Stimulated activated CD4-positive, alpha-beta T cell treated with anti-CD3 and anti-CD28 coated beads, Interleukin-12 subunit alpha, Interleukin-12 subunit beta, amount 100 ng/mL, for 4 hours (primary cell): Measurements from ENCODE around the gene WDR27.
"Not testable (repeated sequence)": the region's sequence is repeated elsewhere in the genome, so short reads cannot be mapped to it uniquely, and the experiment has no call there.

Experiments
- DNase-seq: peaks from one replicate; pipeline ENCODE4 v3.0.0-alpha.2; 2020

WDR27 gene

DNA sequence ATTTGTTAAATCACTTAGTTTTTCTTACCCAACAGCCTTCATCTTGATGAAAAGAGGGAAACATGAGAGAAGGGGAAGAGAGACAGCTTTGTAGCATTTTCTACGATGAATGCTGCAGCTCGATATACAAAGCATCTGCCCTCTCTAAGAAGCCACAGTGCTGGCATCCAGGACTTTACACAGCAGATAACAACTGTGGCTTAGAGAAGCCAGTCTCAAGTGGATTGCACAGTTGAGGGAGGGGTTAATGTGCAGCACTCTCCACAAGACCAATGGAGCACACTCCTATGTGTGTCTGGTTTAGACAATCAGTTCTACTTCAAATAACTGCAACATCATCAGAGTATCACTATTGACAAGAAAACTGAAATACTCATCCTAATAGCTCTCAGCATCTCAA, 5.9 kb upstream of the WDR27 start:
- DNase-seq, result no peak

DNA sequence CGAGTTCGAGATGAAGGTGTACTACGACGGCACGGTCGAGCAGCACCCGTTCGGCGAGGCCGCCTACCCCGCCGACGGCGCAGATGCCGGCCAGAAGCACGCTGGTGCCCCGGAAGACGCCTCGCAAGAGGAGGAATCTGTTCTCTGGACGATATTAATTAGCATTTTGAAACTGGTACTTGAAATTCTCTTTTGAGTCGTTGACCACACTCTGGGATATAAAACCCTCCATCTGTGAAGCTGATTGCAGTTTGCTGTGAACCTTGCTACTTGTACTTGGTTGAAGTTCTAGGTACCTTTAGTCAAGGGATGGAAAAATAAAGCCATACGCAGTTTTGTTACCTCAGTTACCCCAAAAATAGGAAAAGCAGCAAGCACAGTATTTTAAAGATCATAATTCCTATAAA, 1.0 kb upstream of the WDR27 start:
- no peak for DNase-seq

DNA sequence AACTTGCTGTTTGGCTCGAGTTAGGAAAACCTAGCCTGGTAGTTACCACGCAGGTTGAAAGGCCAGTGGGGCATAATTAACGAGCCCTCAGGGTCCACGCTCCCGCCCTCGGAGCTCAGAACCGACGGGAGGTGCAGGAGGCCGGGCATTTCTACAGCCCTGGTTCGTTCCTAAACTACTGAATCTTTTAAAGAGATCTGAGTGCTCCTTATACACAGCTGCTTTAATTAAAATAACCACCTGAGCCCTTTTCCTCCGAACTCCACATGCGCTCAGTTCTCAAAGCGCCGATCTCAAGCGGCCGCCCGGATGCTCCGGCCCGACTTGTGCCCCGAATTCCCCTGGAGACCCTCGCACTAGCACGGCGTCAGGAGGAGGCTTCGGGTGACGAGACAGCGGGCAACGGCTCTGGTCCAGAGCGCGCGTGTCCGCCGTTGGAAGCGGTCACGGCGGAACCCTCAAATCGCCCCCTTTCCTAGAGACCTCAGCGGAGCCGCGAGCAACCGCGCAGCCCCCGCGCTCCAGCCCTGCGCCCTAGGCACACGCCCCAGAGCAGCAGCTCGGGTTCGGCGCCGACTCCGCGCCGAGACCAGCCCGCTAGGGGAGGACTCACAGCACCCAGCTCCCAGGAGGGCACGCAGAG, 397 bp downstream of the WDR27 start:
- no peak for DNase-seq

DNA sequence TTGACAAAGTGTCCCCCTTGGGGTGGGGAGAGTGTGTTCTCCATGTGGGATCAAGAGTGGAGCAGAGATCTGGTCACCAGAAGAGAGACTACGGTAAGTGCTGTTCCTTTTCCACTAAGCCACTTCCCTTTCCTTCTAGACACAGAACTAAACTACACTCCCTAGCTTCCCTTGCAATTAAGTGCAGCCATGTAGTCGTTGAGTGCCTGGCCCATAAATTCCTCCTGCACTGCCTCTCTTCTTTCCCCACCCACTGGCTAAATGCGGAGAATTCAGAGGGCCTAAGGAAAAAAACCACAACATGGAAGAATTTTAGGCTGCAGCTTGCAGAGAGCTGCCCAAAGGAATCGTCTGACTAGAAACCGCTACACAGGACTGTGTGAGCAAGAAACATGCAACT, 1.5 kb downstream of the WDR27 start:
- no peak for DNase-seq

DNA sequence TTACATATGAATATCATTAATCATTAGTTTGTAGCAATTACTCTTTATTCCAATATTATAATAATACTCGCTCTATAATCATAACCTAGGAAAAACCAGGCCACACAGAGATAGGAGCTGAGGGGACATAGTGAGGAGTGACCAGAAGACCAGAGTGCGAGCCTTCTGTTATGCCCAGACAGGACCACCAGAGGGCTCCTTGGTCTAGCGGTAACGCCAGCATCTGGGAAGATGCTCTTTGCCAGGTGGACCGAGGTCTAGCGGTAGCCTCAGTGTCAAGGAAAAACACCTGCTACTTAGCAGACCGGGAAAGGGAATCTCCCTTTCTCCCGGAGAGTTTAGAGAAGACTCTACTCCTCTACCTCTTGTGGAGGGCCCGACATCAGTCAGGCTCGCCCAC, 4.7 kb downstream of the WDR27 start:
- DNase-seq, result not testable (repeated sequence)

GRCh38 chr6:169695131-169695530, 6.7 kb downstream of the WDR27 start:
- DNase-seq, result no peak

- no peak for DNase-seq
Measured at GRCh38 chr6:169692516-169692915, 9.3 kb downstream of the WDR27 start.

DNA sequence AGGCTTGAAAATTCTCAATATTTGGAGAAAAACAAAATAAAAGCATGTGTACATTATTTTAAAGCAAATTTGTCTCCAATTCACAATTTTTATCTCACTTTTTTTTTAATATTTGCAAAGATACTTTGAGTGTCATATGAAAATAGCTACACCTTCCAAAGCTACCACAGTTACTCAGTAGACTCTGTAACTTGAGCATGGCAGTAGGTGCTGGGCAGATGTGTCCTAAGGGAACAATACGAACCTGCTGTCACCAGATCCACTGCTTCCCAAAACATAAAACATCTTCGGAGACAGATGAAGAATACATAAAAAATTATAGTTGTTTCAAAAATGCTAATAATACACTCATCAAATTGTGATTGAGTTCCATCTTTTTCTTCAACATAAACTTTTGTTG, 10.6 kb downstream of the WDR27 start:
- DNase-seq, result no peak

DNA sequence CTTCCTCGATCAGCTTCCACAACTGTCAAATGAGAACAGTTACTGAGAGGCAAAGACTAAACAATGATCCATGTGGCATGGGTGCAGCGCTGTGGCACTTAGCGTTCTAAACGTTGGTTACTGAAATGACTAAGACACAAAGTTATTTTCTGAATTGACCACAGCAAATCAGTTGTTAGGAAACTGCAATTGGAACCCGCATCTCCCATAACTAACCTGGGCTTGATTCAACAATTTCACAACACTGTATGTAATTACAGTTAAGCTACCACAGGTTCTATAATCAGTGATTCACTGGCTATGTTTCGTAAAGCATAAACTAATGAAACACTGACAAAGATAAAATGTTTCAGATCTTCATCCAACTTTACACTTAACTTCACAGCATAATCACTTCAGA, 12.5 kb downstream of the WDR27 start:
- no peak for DNase-seq

- DNase-seq, result no peak
Measured at GRCh38 chr6:169685860-169686259, 16.0 kb downstream of the WDR27 start.

- no peak for DNase-seq
Measured at GRCh38 chr6:169684056-169684455, 17.8 kb downstream of the WDR27 start.

DNA sequence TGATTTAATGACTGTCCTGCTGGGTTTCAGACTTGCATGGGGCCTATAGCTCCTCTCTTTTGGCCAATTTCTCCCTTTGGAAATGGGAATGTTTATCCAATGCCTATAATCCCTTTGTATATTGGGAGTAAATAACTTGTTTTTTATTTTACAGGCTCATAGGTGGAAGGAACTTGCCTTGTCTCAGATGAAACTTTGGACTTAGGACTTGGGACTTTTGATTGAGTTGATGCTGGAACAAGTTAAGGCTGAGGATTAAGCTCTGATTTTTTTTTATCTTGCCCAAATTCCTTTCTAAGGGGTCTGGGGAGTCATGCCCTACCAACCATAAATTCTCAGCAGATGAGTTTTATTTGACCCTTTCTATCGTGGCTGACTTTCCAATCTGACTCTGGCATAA, 23.5 kb downstream of the WDR27 start:
- no peak for DNase-seq

DNA sequence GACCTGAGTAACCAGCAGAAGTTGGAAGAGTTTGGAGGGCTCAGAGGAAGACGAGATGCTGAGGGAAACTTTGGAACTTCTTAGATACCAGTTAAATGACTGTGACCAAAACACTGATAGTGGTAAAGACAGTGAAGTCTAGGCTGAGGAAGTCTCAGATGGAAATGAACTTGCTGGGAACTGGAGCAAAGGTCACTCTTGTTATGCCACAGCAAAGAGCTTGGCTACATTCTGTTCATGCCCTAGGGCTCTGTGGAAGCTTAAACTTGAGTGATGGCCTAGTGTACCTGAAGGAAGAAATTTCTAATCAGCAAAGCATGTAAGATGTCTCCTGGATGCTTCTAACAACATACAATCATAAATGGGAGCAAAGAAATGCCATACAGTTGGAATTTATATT, 24.7 kb downstream of the WDR27 start:
- no peak for DNase-seq

DNA sequence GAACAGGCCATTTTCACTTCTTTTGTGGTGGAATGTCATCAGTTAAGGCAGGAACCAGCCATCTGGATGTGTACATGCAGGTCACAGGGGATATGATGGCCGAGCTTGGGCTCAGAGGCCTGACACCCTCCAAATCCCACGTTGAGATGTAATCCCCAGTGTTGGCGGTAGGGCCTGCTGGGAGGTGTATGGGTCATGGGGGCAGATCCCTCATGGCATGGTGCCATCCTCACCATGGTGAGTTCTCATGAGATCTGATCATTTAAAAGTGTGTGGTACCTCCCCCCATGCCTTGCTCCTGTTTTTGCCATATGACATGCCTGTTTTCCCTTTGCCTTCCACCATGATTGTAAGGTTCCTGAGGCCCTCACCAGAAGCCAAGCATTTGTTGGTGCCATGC, 26.8 kb downstream of the WDR27 start:
- DNase-seq, result no peak

GRCh38 chr6:169671563-169671962, 30.3 kb downstream of the WDR27 start:
- no peak for DNase-seq

DNA sequence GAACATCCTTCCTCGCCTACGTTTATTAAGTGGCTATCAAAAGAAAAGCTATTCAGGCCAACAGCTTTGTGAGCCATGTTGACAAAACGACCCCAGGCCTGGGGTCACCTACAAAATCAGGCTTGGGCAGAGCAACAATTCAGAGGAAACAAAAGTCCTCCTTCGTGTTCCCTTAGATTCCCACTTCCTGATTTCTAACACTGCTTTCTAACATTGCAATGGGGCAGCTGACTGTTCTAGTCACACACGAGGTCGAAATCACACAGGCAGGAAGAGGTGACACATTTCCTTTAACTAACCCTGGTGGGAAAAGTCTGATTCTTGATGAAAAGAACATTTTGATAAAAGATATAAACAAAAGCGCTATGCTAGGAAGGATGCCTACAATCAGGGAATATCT, 31.9 kb downstream of the WDR27 start:
- DNase-seq, result no peak

DNA sequence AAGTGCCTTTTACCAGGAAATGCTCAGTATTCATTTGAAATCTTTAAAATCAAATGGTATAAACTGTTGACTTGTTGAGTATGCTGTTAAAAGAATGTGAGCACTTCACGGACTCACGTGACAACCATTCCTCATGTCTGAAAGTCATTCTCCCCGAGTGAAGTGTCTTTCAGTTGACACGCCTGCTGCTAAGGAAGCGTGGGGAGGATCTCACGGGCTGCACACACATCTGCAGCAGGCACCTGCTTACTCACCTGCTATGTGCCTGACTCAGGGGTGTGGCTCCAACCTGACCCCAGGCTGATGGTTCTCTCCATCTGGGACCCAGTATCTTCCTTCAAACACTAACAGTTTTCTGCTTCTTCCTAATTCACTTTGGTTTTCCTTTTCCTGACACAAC, 32.7 kb downstream of the WDR27 start:
- no peak for DNase-seq

- DNase-seq, result no peak
Measured at GRCh38 chr6:169668203-169668847, 33.5 kb downstream of the WDR27 start.

GRCh38 chr6:169667716-169668115, 34.1 kb downstream of the WDR27 start:
- no peak for DNase-seq

GRCh38 chr6:169666441-169666840, 35.4 kb downstream of the WDR27 start:
- DNase-seq, result no peak

DNA sequence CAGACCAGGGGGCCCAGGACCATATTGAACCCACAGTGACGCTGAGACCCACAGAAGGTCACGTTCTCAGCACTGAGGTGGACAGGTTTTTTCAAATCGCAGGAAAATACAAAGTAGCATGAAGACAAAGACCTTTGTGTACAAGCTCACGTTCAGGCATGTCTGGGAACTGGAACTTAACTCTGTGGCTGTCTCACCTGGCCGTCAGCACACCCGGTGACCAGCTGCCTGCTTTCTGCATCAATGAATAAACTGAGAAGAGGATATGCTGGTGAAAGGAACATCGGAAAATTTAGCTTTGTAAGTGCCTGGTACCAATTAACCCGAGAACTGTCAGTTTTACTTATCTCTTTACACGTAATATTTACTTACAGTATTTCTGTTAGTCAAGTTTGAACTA, 36.5 kb downstream of the WDR27 start:
- DNase-seq, result no peak

GRCh38 chr6:169664227-169664626, 37.6 kb downstream of the WDR27 start:
- DNase-seq, result no peak

DNA sequence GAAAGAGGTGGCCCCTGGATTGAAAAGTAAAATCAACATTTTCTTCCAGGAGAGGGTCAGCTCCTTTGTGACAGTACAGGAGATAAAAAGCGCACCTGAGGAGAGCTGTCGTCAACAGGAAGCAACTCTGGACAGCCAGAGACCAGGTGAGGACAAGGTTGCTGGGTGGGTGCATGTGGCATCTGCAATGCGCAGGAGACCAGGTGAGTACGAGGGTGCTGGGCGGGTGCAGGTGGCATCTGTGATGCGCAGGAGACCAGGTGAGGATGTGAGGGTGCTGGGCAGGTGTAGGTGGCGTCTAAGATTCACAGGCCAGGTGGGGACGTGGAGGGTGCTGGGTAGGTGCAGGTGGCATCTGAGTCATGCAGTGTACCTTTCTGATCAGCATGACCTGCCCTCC, 38.4 kb downstream of the WDR27 start:
- no peak for DNase-seq

- DNase-seq, result no peak
Measured at GRCh38 chr6:169661391-169661756, 40.5 kb downstream of the WDR27 start.

DNA sequence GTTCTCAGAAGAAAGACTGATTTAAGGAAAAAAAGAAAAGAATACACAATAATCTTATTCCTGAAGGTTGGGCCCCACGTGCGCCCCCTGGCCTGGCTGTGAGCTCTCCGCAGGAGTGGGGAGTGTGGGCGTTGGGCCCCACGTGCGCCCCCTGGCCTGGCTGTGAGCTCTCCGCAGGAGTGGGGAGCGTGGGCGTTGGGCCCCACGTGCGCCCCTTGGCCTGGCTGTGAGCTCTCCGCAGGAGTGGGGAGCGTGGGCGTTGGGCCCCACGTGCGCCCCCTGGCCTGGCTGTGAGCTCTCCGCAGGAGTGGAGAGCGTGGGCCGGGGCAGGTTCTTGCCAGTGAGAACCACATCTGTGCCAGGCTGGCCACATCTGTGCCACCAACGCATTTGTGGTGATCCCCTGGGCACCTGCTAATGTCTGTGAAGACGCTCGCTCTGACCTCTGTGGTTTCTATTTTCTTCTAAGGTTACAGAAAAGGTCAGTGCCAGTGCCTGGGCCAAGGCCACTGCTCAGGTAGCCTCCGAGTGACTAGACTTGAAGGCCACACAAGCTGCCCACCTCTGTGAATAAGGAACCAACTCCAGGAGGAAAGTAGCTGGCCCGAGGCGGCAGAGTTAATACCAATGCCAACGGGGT, 41.0 kb downstream of the WDR27 start:
- DNase-seq, result no peak
